GM12873 (cell line): ENCODE data around the gene THRB.

ENCODE experiments used
- CTCF ChIP-seq: IDR thresholded peaks from 2 replicates; pipeline ENCODE4 v1.5.1; 2012; ENCODE audit warnings: low read depth, mild to moderate bottlenecking, moderate library complexity, low read length, control low read depth; ENCODE audit not compliant: insufficient read depth; ENCODE audit errors: missing control alignments

The THRB gene

GRCh38 chr3:24342275-24342674 lies 152.4 kb downstream of the THRB start:
- no peak for TF ChIP-seq CTCF

DNA sequence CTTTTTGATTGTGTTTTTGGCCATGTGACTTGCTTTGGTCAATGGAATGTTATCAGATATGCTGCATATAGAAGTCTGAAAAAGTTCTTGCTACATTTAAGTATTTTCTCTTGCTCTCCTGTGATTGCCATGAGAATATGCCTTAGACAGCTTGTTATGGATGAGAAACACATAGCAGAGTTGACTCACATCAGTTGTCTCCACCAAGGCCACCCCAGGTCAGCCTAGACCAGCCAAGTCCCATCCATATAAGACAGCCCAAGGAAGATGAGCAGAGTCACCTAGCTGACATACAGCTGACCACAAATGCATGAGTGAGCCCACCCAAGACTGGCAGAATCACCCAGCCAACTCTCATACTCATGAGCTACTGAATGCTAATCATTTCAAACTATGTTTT lies 153.0 kb downstream of the THRB start:
- TF ChIP-seq CTCF, result no peak

DNA sequence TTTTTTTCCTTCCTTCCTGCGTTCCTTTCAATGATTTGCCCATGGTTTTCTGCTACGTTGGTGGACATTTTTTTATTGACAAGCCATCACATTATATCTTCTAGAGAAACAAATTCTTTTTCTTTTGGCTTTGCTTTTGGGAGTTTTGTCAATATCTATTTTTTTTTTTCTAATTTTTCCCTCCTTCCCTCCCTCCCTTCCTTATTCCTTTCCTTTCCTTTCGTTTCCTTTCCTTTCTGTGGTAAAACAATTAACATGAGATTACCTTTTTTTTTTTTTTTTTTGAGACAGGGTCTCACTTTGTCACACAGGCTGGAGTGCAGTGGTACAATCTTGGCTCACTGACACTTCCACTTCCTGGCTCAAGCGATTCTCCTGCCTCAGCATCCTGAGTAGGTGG lies 153.7 kb downstream of the THRB start:
- no peak for TF ChIP-seq CTCF

GRCh38 chr3:24340161-24340560 lies 154.5 kb downstream of the THRB start:
- TF ChIP-seq CTCF, result no peak

DNA sequence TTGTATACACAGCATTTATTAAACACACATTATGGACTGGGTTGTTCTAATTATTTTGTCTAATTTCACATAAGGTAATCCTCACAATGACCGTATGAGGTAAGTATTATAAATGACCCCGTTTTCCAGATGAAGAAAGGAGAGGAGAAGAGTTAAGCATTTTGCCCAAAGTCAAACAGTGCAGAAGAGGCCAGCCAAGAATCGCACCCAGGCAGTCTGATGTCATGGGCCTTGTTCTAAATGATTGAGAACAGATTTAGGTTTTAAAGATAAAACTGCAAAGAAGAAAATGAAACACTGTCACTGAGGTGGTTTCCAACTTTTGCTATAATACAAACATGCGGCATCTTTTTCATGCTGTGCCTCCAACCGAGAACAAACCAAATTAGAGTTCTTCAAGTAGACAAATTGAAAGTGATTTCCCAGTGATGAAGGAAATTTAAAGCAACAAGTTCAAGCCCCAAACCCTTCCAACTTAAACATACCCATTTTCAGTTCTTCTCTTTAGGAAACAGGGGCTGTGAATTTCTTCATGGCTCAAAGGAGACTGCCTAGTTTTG lies 155.3 kb downstream of the THRB start:
- TF ChIP-seq CTCF, result no peak

DNA sequence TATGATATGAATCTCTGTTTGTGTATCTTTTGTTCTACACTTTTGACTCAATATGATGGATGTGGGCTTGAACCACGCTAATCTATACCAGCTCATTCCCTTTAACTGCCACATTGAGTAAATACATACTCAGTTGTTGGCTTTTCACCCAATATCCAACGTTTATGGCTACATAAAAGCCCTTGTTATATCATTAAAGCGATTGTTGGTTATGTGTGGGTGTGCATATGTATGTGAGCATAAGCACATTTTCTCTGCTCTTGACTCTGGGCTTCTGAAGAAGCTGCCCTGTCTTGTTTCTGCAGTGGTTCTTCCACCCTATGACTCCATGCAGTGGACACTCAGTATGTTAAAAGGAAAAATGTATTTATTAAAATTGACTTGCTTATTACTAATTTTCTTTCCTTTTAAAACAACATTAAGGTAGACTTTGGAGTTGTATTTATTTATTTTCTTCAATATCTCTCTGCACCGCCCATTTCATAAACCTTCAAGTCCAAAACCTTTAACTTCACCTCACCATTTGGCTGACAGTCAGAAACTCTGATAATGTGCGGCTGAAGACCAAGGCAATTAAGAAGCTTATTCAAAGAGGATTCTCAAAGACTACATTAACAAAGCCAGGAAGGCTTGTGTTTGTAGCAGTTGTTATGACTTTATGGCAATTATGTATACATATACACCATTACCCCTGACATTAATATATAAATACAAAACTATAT lies 156.1 kb downstream of the THRB start:
- TF ChIP-seq CTCF, result no peak

- TF ChIP-seq CTCF, result no peak
Measured at GRCh38 chr3:24336101-24336500, 158.5 kb downstream of the THRB start.
